Stomach (tissue), 4 donors: Measurements from ENCODE around the gene PNPLA2.

ENCODE experiments used
- POLR2A ChIP-seq, 4 donors: fragments of 450-650 bp; IDR thresholded peaks; one replicate each; pipeline ENCODE4 v1.6.1; 2016; ENCODE audit warnings: antibody characterized with exemption in 4 of 4, control low read depth in 2 of 4, mild to moderate bottlenecking in 1 of 4, moderate library complexity in 1 of 4
- POLR2AphosphoS5 ChIP-seq, 3 donors: sonication (generic); formaldehyde crosslinking; IDR thresholded peaks; one replicate each; pipeline ENCODE4 v1.6.1; 2016; ENCODE audit warnings: antibody characterized with exemption in 3 of 3
- TF ChIP-seq, protein P1 (sequence below), 7 experiments: fragments of 450-650 bp in 4 of 7; fragments of 200-600 bp in 3 of 7; sonication (generic) in 3 of 7; IDR thresholded peaks; one replicate each; pipeline ENCODE4 v1.5.1; 2016 to 2019; ENCODE audit warnings: antibody characterized with exemption in 7 of 7, control low read depth in 2 of 7, mild to moderate bottlenecking in 1 of 7

DNA sequence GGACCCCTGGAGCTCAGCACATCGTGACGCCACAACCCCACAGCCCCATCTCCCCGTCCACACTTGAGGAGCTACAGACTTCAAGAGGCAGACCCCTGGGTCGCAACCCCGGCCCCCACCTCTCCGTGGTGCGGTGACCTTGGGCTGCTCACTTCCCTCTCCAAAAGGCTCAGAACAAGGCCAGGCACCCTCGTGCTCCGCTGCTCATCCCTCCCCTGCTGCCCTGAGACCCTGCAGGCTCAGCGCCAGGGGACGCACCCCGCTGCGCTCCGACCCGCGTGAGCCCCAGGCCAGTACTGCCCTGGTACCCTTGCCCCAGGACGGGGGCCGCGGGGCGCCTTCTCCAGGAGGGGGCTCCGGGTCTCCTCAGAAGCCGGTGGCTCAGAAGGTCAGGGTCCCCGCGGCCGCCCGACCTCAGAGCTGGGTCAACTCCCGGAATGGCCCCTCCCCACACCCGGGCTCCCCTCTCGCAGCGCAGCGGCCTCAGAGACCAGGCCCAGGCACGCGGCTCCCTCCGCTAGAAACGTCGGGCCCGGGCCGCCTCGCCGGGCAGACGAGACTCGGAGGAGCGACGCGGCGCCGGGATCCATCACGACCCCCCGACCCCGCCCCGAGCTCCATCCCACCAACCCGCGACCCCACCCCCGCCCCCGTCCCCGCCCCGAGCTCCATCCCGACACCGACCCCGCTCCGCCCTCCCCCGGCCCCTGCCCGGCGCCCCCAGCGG is 42.0 kb upstream of the PNPLA2 start:
- TF ChIP-seq, protein P1, sequence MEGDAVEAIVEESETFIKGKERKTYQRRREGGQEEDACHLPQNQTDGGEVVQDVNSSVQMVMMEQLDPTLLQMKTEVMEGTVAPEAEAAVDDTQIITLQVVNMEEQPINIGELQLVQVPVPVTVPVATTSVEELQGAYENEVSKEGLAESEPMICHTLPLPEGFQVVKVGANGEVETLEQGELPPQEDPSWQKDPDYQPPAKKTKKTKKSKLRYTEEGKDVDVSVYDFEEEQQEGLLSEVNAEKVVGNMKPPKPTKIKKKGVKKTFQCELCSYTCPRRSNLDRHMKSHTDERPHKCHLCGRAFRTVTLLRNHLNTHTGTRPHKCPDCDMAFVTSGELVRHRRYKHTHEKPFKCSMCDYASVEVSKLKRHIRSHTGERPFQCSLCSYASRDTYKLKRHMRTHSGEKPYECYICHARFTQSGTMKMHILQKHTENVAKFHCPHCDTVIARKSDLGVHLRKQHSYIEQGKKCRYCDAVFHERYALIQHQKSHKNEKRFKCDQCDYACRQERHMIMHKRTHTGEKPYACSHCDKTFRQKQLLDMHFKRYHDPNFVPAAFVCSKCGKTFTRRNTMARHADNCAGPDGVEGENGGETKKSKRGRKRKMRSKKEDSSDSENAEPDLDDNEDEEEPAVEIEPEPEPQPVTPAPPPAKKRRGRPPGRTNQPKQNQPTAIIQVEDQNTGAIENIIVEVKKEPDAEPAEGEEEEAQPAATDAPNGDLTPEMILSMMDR (IDR thresholded peaks at IDR 0.05): no peak
- TF ChIP-seq POLR2A (IDR thresholded peaks at IDR 0.05) (no peak), POLR2AphosphoS5 (IDR thresholded peaks at IDR 0.05) (no peak)
